ENCODE data around the gene TM9SF4.
A peak's percentile ranks its signal among the peaks of the same experiment; 100 is the strongest.

The TM9SF4 gene

GRCh38 chr20:32069711-32070110, 39.8 kb upstream of the TM9SF4 start:
- no peak overlapping the region for H3K4me3 ChIP-seq (ENCODE audit: low read length)
- DNase-seq (ENCODE audit: low read depth): no peak
- no peak for TF ChIP-seq CTCF (conservative IDR thresholded peaks at IDR 0.05; ENCODE audit: low read depth, low read length)

GRCh38 chr20:32070282-32070681, 39.2 kb upstream of the TM9SF4 start:
- no peak for TF ChIP-seq CTCF (conservative IDR thresholded peaks at IDR 0.05; ENCODE audit: low read depth, low read length)
- H3K4me3 ChIP-seq (ENCODE audit: low read length): no peak overlapping the region
- no peak for DNase-seq (ENCODE audit: low read depth)

- DNase-seq (ENCODE audit: low read depth): no peak
- H3K4me3 ChIP-seq (ENCODE audit: low read length): no peak overlapping the region
- TF ChIP-seq CTCF (conservative IDR thresholded peaks at IDR 0.05; ENCODE audit: low read depth, low read length): no peak
Observed at GRCh38 chr20:32070690-32071213, 38.8 kb upstream of the TM9SF4 start.

GRCh38 chr20:32071395-32072167, 37.9 kb upstream of the TM9SF4 start:
- TF ChIP-seq CTCF (conservative IDR thresholded peaks at IDR 0.05; ENCODE audit: low read depth, low read length): no peak
- DNase-seq (ENCODE audit: low read depth): no peak
- H3K4me3 ChIP-seq (ENCODE audit: low read length): no peak overlapping the region

GRCh38 chr20:32072168-32072750, 37.3 kb upstream of the TM9SF4 start:
- peak; percentile 23 for DNase-seq (ENCODE audit: low read depth)
- no peak overlapping the region for H3K4me3 ChIP-seq (ENCODE audit: low read length)
- TF ChIP-seq CTCF (conservative IDR thresholded peaks at IDR 0.05; ENCODE audit: low read depth, low read length): no peak

GRCh38 chr20:32075534-32075933, 34.0 kb upstream of the TM9SF4 start:
- TF ChIP-seq CTCF (conservative IDR thresholded peaks at IDR 0.05; ENCODE audit: low read depth, low read length): no peak
- no peak overlapping the region for H3K4me3 ChIP-seq (ENCODE audit: low read length)
- no peak for DNase-seq (ENCODE audit: low read depth)

GRCh38 chr20:32077190-32077589, 32.3 kb upstream of the TM9SF4 start:
- no peak for TF ChIP-seq CTCF (conservative IDR thresholded peaks at IDR 0.05; ENCODE audit: low read depth, low read length)
- no peak overlapping the region for H3K4me3 ChIP-seq (ENCODE audit: low read length)
- no peak for DNase-seq (ENCODE audit: low read depth)
